HTR-8/SVneo (cell line): Measurements from ENCODE around the gene LCMT2.

Experiments
- DNase-seq: peaks from one replicate; pipeline ENCODE4 v3.0.0; 2011; ENCODE audit warnings: low spot score, mixed read lengths; ENCODE audit not compliant: insufficient read length
- FAIRE-seq: peaks from 2 replicates; lab custom pipeline; 2011; peaks lifted over from hg19 to GRCh38; lab: Jason Lieb, UNC

The LCMT2 gene, protein sequence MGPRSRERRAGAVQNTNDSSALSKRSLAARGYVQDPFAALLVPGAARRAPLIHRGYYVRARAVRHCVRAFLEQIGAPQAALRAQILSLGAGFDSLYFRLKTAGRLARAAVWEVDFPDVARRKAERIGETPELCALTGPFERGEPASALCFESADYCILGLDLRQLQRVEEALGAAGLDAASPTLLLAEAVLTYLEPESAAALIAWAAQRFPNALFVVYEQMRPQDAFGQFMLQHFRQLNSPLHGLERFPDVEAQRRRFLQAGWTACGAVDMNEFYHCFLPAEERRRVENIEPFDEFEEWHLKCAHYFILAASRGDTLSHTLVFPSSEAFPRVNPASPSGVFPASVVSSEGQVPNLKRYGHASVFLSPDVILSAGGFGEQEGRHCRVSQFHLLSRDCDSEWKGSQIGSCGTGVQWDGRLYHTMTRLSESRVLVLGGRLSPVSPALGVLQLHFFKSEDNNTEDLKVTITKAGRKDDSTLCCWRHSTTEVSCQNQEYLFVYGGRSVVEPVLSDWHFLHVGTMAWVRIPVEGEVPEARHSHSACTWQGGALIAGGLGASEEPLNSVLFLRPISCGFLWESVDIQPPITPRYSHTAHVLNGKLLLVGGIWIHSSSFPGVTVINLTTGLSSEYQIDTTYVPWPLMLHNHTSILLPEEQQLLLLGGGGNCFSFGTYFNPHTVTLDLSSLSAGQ

GRCh38 chr15:43329960-43330779, at the start of gene LCMT2:
TSS of gene LCMT2 (minus strand) at chr15:43330573. CDS start at chr15:43330489, 84 bp downstream.
- peak; percentile 92 for DNase-seq
- FAIRE-seq = peak; percentile 83

- no peak for FAIRE-seq
- no peak for DNase-seq
Observed at GRCh38 chr15:43378601-43379000, 48.2 kb upstream of the LCMT2 start.

- DNase-seq = peak; percentile 20
- peak; percentile 13 for FAIRE-seq
Observed at GRCh38 chr15:43376017-43376705, 45.8 kb upstream of the LCMT2 start.

- FAIRE-seq = no peak
Observed at GRCh38 chr15:43370975-43371974, 40.9 kb upstream of the LCMT2 start, which contains the start of the genes TUBGCP4 and ZSCAN29. TSS of gene TUBGCP4 (plus strand) at chr15:43371101. CDS start at chr15:43371355, 254 bp downstream. TSS of gene ZSCAN29 (minus strand) at chr15:43371043. CDS start at chr15:43369913, 1,130 bp downstream.

GRCh38 chr15:43370310-43370974, 40.1 kb upstream of the LCMT2 start:
- FAIRE-seq = no peak
- DNase-seq = peak; percentile 21

More at GRCh38 chr15:43370975-43371974, 40.9 kb upstream of the LCMT2 start, which contains the start of the genes TUBGCP4 and ZSCAN29:
- peak; percentile 96 for DNase-seq

GRCh38 chr15:43361313-43361903, 31.0 kb upstream of the LCMT2 start:
- no peak for DNase-seq
- FAIRE-seq = no peak

- no peak for DNase-seq
- FAIRE-seq = no peak
Observed at GRCh38 chr15:43360821-43361220, 30.4 kb upstream of the LCMT2 start.

- DNase-seq (no peak), FAIRE-seq (no peak)
Observed at GRCh38 chr15:43352693-43353382, 22.5 kb upstream of the LCMT2 start.

GRCh38 chr15:43347114-43347513, 16.7 kb upstream of the LCMT2 start:
- FAIRE-seq = no peak
- DNase-seq = no peak

DNA sequence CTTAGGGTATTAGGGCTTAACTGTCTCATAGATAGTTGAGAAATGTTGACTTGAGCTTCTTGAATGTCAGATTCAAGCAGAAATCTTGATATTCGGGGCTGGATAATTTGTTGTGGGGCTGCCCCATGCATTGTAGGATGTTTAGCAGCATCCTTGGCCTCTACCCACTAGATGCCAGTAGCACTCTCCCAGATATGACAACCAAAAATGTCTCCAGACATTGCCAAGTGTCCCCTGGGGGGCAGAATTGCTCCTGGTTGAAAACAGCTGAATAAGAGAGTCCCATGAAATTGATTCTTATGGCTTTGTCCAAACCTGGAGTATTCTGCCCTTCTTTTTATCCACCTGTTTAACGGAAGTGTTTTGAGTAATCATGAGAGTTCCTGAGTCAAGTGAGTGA, 15.9 kb upstream of the LCMT2 start:
- no peak for FAIRE-seq
- no peak for DNase-seq

DNA sequence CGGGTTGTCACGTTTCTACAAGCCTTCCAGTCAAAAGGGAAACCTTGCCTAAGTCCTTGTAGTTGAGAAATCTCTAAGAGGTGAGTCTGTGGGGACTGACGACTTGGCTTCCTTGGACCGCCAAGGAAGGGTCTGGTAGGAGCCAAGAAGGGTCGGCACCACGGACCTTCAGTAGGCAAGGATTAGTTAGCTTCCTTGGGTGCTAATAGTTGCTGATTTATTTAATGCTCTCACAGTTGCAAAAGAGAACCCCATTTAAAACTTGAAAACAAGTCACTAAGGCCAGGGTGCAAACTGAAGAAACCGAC, 361 bp upstream of the LCMT2 start:
- no peak for DNase-seq
- FAIRE-seq = no peak

GRCh38 chr15:43329217-43329959, 985 bp downstream of the LCMT2 start:
- no peak for FAIRE-seq
- no peak for DNase-seq

DNA sequence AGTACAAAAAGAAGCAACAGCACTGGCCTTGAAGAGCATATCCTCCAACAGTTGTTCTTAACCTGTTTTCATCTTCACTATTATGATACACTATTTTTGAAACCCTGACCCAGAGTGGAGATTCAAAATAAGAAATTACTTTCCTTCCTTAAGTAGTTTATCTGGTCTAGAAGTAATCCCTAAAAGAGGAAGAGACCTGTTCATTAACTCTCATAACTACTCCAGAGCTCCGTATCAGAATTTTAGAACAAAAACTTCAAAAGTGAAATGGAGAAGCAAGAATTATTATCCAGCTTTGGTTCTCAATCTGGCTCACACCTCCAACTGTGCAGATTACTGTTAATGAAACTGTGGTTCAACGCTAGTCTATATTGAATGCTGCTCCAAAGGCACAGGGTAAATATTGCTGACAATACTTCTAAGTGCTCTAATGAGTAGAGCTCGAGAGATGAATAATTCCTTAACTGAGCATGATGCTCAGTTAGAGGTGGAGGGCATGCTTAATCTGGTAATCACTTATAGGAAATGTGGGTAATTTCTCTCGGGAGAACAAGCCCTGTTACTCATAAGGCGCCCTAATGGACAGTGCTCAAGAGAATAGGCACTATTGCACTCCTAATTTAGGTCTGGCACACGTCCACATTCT, 5.2 kb downstream of the LCMT2 start:
- no peak for FAIRE-seq

DNA sequence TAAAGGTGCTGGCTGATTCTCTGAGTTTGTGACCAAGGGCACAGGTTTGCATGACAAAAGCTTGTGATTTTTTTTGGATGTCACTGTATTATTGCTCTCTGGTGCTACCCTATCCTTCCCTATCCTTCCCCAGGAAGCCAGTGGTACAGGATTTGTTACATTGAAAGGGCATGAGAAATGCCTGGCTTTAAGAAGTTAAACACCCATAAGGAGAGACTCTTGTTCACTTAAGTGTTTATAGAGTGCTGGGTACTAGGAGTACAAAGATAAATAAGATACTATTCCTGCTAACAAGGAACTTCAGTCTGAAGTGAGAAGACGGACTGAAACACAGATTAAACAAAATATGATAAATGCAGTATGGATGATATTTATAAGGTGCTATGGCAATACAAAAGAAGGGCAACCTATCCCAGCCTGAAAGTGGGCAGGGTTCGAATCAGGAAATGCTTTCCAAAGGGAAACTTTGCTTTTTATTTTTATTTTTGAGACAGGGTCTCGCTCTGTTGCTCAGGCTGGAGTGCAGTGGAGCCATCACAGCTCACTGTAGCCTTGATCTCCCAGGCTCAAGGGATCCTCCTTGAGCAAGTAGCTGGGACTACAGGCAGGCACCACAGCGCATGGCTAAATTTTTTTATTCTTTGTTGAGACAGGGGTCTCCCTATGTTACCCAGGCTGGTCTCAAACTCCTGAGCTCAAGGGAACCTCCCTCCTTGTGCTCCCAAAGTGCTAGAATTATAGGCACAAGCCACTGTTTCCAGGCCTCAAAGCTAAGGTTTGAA, 11.2 kb downstream of the LCMT2 start:
- no peak for FAIRE-seq
- no peak for DNase-seq

More for the DNA sequence above, 5.2 kb downstream of the LCMT2 start:
- no peak for DNase-seq

GRCh38 chr15:43317566-43318184, 12.7 kb downstream of the LCMT2 start:
- DNase-seq (no peak), FAIRE-seq (no peak)
